ENCODE measurements around the gene TOMM40.

GRCh38 chr19:44856421-44857083 lies 34.5 kb upstream of the TOMM40 start:
- no peak for TF ChIP-seq YY1 (IDR thresholded peaks at IDR 0.05; ENCODE audit: borderline replicate concordance in 1 of 3, control insufficient read depth in 1 of 3, extremely low read depth in 1 of 3, insufficient read depth in 3 of 3, insufficient read length in 1 of 3, insufficient replicate concordance in 2 of 3, low read depth in 1 of 3, low read length in 2 of 3)
- no peak for TF ChIP-seq SMAD1 (IDR thresholded peaks at IDR 0.05; ENCODE audit: low read depth, low read length, partially characterized antibody)
- TF ChIP-seq CTCF (IDR thresholded peaks at IDR 0.05 in 2 of 3, conservative IDR thresholded peaks at IDR 0.05 in 1 of 3; ENCODE audit: insufficient read depth in 2 of 3, low read depth in 1 of 3, low read length in 3 of 3) = no peak
- TF ChIP-seq SP1 (CRISPR knock-in tag; IDR thresholded peaks at IDR 0.05) = no peak
- TF ChIP-seq SIN3A (IDR thresholded peaks at IDR 0.05; ENCODE audit: borderline replicate concordance in 2 of 2, control insufficient read depth in 1 of 2, low read depth in 2 of 2, low read length in 2 of 2) = no peak

Data from K562 (cell line).